Stimulated activated CD4-positive, alpha-beta T cell treated with anti-CD3 and anti-CD28 coated beads, TNF-alpha, amount 100 ng/mL, for 1 hour (primary cell): ENCODE data around the gene MAP6D1.

Experiments
- DNase-seq, 3 donors: peaks; one replicate each; pipeline ENCODE4 v3.0.0-alpha.2; 2020; ENCODE audit warnings: low read depth in 3 of 3, low spot score in 1 of 3

Gene MAP6D1

GRCh38 chr3:183824761-183825455 lies 469 bp downstream of the MAP6D1 start:
- DNase-seq = no peak

- no peak for DNase-seq
These were observed 1.4 kb downstream of the MAP6D1 start for GRCh38 chr3:183823963-183824362.

- DNase-seq = no peak
These were observed 2.7 kb downstream of the MAP6D1 start for GRCh38 chr3:183822631-183823030.

GRCh38 chr3:183819831-183820230 lies 5.5 kb downstream of the MAP6D1 start:
- no peak for DNase-seq

- no peak for DNase-seq
These were observed 6.4 kb downstream of the MAP6D1 start for GRCh38 chr3:183818706-183819624.

GRCh38 chr3:183818041-183818620 lies 7.2 kb downstream of the MAP6D1 start:
- DNase-seq = no peak

GRCh38 chr3:183817639-183818038 lies 7.7 kb downstream of the MAP6D1 start:
- DNase-seq = no peak

GRCh38 chr3:183816681-183817510 lies 8.5 kb downstream of the MAP6D1 start:
- no peak for DNase-seq

GRCh38 chr3:183815951-183816475 lies 9.4 kb downstream of the MAP6D1 start:
- DNase-seq = no peak

GRCh38 chr3:183815563-183815940 lies 9.8 kb downstream of the MAP6D1 start:
- DNase-seq = no peak

- no peak for DNase-seq
These were observed 11.1 kb downstream of the MAP6D1 start for GRCh38 chr3:183814240-183814639.

- no peak for DNase-seq
These were observed 12.5 kb downstream of the MAP6D1 start for GRCh38 chr3:183812761-183813445.

- no peak for DNase-seq
These were observed 13.7 kb downstream of the MAP6D1 start for GRCh38 chr3:183811638-183812037.

GRCh38 chr3:183810643-183811594 lies 14.5 kb downstream of the MAP6D1 start:
- no peak for DNase-seq

GRCh38 chr3:183809270-183809669 lies 16.1 kb downstream of the MAP6D1 start:
- DNase-seq = no peak

- no peak for DNase-seq
These were observed 17.0 kb downstream of the MAP6D1 start for GRCh38 chr3:183808355-183808754.

- DNase-seq = no peak
These were observed 17.5 kb downstream of the MAP6D1 start for GRCh38 chr3:183807881-183808280.

GRCh38 chr3:183807209-183807728 lies 18.1 kb downstream of the MAP6D1 start:
- no peak for DNase-seq

- DNase-seq = no peak
These were observed 22.4 kb downstream of the MAP6D1 start for GRCh38 chr3:183802989-183803388.
